Measurements from ENCODE around the gene UBE2E3.

DNA sequence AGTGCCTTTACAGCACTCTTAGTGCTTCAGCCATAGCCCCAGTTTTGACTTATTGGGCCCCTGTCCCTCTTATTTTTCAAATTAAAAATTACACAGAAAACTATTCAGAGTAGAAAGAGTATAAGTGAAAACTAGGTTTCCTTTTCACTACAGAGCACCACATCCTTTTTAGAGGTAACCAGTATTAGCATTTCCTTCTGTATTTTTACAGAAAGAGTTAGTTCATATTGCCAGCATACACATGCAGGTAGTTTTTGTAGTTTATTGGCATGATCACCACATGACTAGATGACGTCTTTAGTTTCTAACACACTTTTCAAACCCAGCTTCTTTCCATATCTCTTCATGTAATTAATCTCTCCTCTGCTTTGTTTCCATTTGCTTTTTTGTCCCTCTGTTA is 66.4 kb downstream of the UBE2E3 start:
- TF ChIP-seq, protein P1, sequence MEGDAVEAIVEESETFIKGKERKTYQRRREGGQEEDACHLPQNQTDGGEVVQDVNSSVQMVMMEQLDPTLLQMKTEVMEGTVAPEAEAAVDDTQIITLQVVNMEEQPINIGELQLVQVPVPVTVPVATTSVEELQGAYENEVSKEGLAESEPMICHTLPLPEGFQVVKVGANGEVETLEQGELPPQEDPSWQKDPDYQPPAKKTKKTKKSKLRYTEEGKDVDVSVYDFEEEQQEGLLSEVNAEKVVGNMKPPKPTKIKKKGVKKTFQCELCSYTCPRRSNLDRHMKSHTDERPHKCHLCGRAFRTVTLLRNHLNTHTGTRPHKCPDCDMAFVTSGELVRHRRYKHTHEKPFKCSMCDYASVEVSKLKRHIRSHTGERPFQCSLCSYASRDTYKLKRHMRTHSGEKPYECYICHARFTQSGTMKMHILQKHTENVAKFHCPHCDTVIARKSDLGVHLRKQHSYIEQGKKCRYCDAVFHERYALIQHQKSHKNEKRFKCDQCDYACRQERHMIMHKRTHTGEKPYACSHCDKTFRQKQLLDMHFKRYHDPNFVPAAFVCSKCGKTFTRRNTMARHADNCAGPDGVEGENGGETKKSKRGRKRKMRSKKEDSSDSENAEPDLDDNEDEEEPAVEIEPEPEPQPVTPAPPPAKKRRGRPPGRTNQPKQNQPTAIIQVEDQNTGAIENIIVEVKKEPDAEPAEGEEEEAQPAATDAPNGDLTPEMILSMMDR (IDR thresholded peaks at IDR 0.05) = no peak
- TF ChIP-seq POLR2A (IDR thresholded peaks at IDR 0.05) = no peak

Measured in lower leg skin (tissue), 3 donors.